Superior temporal gyrus (tissue), 1 donor: ENCODE results near the gene AGMAT.

Source experiments
- DNase-seq: peaks from one replicate; pipeline ENCODE4 v3.0.0-alpha.2; 2016; ENCODE audit errors: extremely low spot score

AGMAT gene

GRCh38 chr1:15523104-15524020 lies 61.5 kb downstream of the AGMAT start:
- DNase-seq = peak; percentile 48

- DNase-seq = no peak
Observed at GRCh38 chr1:15522551-15522950, 62.3 kb downstream of the AGMAT start.
